ENCODE measurements around the gene CD52.

Gene CD52

GRCh38 chr1:26315874-26316850 lies 1.6 kb upstream of the CD52 start:
- Histone ChIP-seq H3K27me3 (replicated peaks) (no peaks in the 10 kb centered on the region), H3K27ac (no peak overlapping the region), H3K4me3 (ENCODE audit: low read depth, low read length) (no peak overlapping the region)

GRCh38 chr1:26317146-26317545 lies 612 bp upstream of the CD52 start:
- H3K27ac ChIP-seq = no peak overlapping the region
- TF ChIP-seq CTCF (IDR thresholded peaks at IDR 0.05; ENCODE audit: low read depth, low read length, missing control alignments) = no peak
- in situ Hi-C loops (cut with HindIII; ENCODE audit: low pct_ligation_motif_present, low sequenced_read_pairs) = no loop called here
- no peaks in the 10 kb centered on the region for H3K36me3 ChIP-seq (replicated peaks)
- H3K4me3 ChIP-seq (ENCODE audit: low read depth, low read length) = no peak overlapping the region
- no peak for DNase-seq
- no peaks in the 10 kb centered on the region for H3K27me3 ChIP-seq (replicated peaks)

More at GRCh38 chr1:26315874-26316850, 1.6 kb upstream of the CD52 start:
- H3K36me3 ChIP-seq (replicated peaks) = no peaks in the 10 kb centered on the region
- DNase-seq = no peak
- in situ Hi-C loops (cut with HindIII; ENCODE audit: low pct_ligation_motif_present, low sequenced_read_pairs) = no loop called here
- no peak for TF ChIP-seq CTCF (IDR thresholded peaks at IDR 0.05; ENCODE audit: low read depth, low read length, missing control alignments)

GRCh38 chr1:26318338-26319064 lies 743 bp downstream of the CD52 start:
- DNase-seq = no peak
- no peak overlapping the region for H3K4me3 ChIP-seq (ENCODE audit: low read depth, low read length)
- no peaks in the 10 kb centered on the region for H3K36me3 ChIP-seq (replicated peaks)
- H3K27ac ChIP-seq = no peak overlapping the region
- no peak for TF ChIP-seq CTCF (IDR thresholded peaks at IDR 0.05; ENCODE audit: low read depth, low read length, missing control alignments)
- H3K27me3 ChIP-seq (replicated peaks) = no peaks in the 10 kb centered on the region
- in situ Hi-C loops (cut with HindIII; ENCODE audit: low pct_ligation_motif_present, low sequenced_read_pairs) = no loop called here

GRCh38 chr1:26320896-26321295 lies 3.1 kb downstream of the CD52 start:
- DNase-seq = no peak
- no peak for TF ChIP-seq CTCF (IDR thresholded peaks at IDR 0.05; ENCODE audit: low read depth, low read length, missing control alignments)
- Histone ChIP-seq H3K27ac (no peak overlapping the region), H3K36me3 (replicated peaks) (no peaks in the 10 kb centered on the region), H3K27me3 (replicated peaks) (no peaks in the 10 kb centered on the region), H3K4me3 (ENCODE audit: low read depth, low read length) (no peak overlapping the region)
- in situ Hi-C loops (cut with HindIII; ENCODE audit: low pct_ligation_motif_present, low sequenced_read_pairs) = no loop called here

GRCh38 chr1:26321315-26322041 lies 3.7 kb downstream of the CD52 start:
- Histone ChIP-seq H3K36me3 (replicated peaks) (no peaks in the 10 kb centered on the region), H3K27me3 (replicated peaks) (no peaks in the 10 kb centered on the region), H3K27ac (no peak overlapping the region), H3K4me3 (ENCODE audit: low read depth, low read length) (peak overlapping the region; percentile 9)
- DNase-seq = peak; percentile 75
- in situ Hi-C loops (cut with HindIII; ENCODE audit: low pct_ligation_motif_present, low sequenced_read_pairs) = no loop called here
- TF ChIP-seq CTCF (IDR thresholded peaks at IDR 0.05; ENCODE audit: low read depth, low read length, missing control alignments) = peak; percentile 94

Measured in brain microvascular endothelial cell (primary cell).